Amygdala (tissue), 56 donors: ENCODE results near the gene PLPP1.

Source experiments
- DNase-seq, 56 donors: peaks; one replicate each; lab custom pipeline; 2025; lab: John Stamatoyannopoulos, UW

PLPP1 gene

DNA sequence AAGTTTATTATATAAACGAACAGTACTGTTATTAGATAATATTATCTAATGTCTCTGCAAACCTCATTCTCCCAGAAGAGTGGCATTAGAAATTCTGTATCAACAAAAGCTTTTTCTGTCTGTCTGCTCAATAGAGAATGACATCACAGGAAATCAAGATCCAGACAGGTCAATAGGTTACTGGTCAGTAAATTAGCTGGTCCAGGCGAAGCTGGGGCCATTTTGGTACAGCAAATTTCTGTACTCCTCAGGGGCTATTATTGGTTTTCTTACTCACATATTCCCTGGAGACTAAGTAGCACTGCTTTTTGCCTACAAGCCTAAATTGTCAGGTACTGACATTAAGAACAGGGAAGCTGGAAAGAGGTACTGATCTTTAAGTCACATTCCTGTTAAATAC lies 80.5 kb downstream of the PLPP1 start:
- DNase-seq = no peak

DNA sequence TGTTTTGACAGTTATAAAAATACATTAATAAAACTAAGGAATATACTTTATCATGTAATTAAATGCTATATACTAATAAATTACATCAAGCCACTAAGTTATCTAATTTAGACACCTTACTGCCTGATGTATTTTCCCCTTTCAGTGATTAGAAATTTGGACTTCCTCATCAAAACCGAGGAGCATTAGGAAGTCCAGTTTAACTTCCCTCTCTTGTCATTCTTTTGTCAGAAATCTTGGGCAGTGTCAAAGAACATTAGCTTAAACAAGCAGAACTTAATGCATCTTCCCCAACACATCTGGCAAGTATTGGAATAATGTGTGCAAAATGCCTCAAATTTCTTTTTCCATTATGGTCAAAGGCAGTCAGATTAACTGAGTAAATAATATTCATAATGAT lies 81.6 kb downstream of the PLPP1 start:
- DNase-seq = no peak

DNA sequence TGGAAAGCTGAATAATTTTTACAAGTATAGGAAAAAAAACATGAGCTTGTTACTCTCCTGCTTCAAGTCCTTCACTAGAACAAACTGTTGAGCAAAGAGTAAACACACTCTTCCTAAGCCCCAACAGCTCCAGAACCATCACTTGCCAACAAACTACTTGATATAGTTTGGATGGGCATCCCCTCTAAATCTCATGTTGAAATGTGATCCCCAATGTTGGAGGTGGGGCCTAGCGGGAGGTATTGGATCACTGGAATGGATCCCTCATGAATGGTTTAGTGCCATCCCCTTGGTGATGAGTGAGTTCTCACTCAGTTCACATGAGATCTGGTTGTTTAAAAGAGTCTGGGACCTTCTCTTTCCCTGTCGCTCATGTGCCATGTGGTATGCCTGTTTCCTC lies 82.8 kb downstream of the PLPP1 start:
- DNase-seq = no peak

DNA sequence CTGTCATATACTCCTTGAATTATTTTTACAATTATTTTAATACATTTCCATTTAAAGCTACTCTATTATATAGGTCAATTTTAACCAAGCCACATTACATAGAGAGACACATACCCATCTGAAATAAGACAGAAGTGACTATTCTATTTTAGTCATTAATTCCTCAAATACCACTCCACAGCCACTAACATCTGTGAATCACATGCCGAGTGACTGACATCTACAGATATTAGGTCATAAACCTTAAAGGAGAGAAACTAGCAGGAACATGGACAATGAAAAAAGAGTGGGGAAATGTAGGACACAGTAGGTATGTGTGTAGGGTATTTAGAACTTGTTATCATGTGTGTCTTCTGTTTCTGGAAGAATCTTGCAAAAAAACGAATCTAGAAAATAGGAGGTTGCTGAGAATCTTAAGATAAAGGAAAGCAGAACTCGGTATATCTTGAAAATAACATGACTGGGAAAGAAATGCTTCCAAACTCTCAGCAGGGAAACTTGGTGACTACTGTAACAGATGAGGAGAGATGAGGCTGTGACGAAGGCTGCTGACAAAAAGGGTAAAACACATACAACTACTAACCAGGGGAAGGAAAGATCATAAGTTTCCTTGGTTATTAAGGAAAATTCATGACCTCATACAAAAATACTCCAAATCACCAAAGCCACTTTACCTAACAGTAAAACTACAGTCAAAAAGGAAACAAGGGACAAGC lies 84.6 kb downstream of the PLPP1 start:
- DNase-seq = no peak

DNA sequence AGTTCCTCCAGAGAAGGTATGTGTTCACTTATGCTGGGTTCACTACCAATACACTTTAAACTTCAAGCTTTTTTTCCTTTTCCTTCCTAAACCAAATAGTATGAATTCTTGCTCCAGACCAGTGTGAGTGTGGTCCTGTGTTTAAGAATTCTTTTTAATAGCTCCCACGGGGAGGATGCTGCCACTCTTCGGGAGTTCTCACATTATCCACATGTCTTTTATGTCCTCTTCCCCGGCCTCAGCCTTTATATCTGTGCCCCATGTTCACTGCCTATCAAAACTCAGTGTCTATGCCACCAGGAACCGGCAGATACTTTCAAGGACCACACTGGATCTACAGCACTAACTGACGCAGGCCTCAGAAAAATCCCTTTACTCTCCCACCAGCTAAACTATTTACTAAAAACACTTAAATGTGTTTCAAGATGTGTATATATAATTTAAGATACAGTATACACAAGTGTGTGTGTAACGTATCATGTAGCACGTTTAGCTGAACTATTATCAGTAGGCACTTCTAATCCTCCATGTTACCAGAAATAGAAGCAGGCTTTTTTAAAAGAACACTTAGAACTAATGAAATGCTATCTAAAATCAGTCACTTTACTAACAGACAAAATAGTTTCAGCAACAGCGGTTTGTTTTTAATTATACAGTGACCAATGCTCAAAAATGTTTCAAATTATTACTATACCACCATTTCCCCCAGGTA lies 88.0 kb downstream of the PLPP1 start:
- no peak for DNase-seq

DNA sequence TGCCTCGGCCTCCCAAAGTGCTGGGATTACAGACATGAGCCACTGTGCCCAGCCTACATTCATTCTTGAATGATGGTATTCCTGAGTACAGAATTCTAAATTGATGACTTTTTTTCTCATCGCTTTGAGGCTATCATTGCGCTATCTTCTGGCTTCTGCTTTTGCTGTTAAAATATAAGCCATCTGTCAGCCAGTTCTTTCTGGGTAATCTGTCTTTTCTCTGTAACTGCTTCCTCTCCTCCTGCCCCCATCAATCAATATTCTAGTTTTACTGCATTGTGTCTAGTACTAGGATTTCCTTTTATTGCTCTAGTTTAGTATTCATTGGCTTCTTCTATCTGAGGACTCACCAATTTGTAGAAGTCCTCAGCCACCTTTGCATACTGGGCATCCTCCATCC lies 89.0 kb downstream of the PLPP1 start:
- no peak for DNase-seq

DNA sequence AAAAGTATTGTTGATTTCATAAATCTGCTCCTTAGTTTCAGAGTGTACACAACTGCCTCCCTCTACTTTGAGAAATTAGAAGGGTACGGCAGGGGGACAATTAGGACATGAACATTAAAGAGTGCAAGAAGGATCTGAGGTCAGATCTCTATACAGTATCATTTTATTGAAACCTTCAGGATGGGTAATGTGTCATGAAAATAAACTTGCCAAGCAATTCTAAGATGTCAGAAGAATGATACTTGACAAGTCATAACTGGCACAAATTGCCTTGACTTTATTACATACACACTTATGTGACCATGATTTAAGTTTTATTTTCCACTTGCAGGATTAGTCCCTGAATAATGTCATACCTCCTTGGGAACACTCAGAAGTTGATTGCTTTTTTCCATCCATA lies 92.8 kb downstream of the PLPP1 start:
- no peak for DNase-seq

DNA sequence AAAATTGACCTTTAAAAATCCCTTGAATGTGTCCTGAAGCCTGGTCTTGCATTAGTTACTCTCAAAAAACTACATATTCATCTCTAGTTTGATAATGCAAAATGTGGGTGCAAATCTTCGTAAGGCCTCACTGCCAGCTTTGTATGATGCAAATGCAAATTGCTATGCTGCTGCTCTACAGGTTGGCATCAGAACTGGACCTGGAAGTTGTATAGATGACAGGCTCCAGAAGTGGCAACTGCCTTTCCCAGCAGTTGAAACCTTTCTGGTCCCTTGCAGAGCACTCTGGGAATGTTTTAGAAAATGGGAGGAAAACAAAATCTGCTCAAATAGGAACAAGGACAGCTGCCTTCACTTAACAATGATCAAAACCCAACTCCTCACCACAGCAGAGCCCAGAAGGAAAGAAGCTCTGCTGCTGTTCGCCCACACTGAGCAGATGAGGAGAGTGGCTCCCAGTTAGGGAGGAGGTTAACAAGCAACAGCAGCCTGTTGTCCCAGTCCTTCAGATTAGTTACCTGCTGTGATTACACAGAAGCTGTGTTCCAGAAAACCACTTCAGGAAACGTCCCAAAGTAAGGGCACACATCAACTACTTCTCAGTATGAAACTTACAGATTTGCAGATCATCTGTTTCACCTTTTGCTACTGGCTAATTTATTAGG lies 93.5 kb downstream of the PLPP1 start:
- peak in 2 of 56 donors; percentile 23 to 28 for DNase-seq

DNA sequence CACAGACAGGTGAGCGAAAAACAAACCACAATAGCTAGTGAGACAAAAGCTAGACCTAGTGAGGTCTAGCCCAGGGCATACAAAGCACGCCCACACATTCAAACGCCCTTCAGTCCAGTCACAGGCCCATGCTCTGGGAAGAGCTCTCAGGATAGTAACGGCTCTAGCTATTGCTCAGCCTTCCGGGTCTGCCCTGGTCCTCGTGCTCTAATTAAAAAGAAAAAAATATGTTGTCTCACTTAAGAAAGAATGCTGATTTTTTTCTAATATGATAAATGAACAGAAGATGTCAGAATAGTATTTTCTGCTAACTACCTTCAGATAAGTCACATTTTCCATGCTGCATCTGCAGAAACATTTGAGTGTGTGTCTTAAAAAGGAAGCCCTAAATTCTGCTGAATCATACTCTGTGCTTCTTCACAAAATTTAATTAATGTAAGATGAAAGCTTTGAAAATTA lies 94.5 kb downstream of the PLPP1 start:
- DNase-seq = peak in 4 of 56 donors; percentile 5 to 14 (median 10)

DNA sequence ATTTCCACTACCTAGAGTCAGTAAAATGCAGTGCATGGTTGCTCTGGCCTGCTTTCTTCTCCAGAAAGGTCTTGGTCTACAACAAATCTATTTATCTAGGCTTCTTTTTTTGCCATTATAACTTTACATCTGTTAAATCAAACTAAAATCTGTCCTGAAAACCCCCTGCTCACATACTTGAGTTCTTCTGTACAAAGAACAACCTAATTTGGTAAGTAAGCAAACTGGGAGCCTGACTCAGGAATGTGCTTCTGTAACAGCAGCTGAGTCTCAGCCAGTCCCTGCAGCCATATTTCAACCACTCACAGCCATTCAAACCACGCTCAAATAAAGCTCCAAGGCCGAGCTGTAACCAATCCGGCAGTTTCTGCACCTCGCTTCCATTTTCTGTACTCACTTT lies 95.8 kb downstream of the PLPP1 start:
- DNase-seq = peak in 16 of 56 donors; percentile 4 to 44 (median 22)

DNA sequence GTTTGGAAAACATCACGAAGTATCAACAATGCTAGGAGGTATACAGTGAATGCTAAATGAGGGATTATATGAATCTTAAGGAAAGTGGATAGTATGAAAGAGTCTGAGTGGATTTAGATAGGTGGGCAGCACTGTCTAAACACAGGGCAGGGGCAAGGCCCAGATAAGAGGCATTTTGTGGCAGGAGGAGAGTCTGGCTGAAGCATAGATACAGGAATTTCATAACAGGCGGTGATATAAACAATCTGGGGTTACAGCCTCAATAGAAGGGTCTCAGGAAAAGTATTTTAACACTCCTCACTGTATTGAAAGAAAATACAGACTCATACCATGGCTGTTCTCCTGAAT lies 96.9 kb downstream of the PLPP1 start:
- no peak for DNase-seq

DNA sequence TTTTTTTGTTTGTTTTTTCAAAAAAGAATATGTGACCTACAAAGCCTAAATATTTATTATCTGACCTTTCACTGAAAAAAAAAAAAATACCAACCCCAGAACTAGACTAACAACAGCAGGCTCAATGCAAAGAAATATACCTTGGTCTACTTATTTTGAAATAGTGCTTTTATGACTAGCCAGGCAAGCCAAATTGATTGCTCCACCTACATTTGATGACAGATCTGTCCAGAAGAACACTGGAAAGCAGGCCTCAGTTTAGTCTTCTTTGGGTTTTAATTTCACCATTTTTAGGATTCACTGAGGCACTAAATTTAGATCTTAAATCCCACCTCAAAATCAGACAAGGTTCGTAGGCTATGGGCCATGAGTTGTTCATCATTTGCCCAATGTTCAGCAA lies 97.3 kb downstream of the PLPP1 start:
- DNase-seq = no peak

DNA sequence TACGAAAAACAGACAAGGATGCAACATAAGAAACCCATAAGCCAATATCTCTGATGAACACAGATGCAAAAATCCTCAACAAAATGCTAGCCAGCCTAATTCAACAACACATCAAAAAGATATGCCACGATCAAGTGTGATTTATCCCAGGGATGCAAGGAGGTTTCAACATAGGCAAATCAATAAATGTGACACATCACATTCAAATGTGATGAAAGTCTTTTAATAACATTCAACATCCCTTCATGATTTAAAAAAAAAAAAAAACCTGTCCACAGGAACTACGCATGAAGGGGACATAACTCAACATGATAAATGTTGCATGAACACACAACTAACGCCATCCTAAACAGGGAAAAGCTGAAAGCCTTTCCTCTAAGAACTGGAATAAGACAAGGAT lies 102.2 kb downstream of the PLPP1 start:
- no peak for DNase-seq

DNA sequence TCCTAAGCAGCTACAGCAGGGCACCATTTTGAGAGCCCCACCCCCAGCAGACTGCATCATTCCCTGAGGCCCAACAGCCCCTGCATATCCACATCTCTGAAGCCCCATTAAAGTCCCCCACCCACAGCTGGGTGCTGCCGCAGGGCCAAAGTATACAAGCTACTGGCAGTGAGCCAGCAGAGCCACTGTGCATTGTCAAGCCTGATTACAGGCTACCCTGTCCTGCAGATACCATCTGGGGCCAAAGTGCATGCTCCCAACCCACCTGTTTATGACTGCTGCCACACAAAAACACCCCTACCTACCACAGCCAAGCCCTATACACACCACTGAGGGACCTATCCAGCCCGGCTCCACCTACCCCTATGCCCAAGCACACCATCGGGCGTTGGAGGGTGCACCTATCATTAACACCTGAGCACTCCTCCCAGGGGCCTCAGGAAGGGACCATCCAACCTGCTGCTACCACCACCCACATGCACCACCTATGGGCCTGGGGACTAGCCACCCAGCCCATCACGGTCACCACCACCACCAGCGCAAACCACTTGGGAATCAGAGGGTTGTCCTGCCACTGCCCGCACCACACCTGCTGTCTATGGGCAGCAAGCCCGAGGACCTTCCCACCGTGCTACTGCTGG lies 105.0 kb downstream of the PLPP1 start:
- peak in 6 of 56 donors; percentile 4 to 32 (median 22) for DNase-seq

DNA sequence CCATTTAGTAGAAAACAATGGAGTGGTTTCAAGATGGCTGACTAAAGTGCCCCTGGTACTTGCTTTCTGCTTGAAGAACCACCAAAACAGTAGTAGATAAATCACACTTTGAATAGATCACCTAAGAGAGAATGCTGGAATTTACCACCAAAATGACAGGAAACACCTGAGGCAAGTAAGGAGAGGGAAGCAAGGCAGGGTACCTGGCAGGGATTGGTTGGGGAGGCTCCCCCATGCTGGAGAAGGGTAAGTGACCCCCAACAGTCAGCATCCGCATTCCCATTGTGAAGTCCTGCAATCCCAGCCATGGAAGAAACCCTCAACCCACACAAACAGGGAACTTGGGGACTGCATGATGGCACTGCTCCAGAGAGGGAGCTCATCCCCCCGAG lies 105.5 kb downstream of the PLPP1 start:
- DNase-seq = no peak

DNA sequence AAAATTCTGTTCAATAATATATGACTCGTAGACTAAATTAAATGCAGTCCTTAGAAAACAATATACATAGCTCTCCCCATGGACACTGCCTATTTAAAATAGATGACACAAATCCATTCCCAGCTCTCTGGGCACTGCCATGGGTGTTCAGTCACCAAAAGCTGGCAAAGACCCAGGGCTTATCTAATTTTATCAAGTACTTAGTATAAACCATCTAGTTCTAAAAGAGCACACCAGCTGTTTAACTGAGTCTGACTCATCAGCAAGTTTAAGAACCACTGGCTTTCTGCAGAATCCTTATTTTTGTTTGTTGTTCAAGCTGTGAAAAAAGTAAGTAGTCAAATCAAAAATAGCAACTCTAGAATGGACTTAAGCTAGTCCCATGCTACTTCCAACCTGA lies 107.6 kb downstream of the PLPP1 start:
- DNase-seq = peak in 11 of 56 donors; percentile 2 to 50 (median 23)

DNA sequence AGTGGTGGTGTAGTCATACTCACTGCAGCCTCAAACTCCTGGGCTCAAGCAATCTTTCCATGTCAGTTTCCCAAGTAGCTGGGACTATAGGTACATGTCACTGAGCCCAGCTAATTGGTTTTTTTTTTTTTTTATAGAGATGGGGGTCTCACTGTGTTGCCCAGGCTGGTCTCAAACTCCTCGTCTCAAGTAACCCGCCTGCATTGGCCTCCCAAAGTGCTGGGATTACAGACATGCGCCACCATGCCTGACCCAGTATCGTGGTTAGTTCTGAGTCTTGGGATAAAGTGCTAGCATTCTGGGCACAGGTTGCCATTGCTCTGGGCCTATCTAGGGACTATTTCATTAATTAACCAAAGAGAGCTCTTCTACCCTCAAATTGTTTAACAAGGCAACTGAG lies 108.3 kb downstream of the PLPP1 start:
- no peak for DNase-seq

DNA sequence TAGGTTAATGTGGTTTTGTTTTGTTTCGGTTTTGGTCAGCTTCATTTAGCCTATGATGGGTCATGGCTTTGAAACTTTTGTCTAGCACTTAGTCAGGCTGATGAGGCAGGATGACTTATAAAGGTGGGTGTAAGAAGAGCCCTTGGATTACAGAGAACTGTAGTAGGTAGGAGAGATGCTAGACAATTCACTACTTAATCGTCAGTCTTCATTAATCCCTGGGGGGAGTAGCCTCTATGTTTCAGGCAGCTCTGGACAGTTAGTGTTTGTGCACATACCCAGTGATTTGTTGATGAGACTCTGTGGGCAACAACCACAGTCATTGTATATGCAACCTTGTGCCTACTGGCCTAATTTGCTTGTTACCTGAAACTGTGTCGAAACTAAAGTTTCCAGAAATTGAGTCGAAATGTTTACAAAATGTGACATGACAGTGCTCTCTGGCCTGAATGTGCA lies 113.7 kb downstream of the PLPP1 start:
- DNase-seq = no peak

DNA sequence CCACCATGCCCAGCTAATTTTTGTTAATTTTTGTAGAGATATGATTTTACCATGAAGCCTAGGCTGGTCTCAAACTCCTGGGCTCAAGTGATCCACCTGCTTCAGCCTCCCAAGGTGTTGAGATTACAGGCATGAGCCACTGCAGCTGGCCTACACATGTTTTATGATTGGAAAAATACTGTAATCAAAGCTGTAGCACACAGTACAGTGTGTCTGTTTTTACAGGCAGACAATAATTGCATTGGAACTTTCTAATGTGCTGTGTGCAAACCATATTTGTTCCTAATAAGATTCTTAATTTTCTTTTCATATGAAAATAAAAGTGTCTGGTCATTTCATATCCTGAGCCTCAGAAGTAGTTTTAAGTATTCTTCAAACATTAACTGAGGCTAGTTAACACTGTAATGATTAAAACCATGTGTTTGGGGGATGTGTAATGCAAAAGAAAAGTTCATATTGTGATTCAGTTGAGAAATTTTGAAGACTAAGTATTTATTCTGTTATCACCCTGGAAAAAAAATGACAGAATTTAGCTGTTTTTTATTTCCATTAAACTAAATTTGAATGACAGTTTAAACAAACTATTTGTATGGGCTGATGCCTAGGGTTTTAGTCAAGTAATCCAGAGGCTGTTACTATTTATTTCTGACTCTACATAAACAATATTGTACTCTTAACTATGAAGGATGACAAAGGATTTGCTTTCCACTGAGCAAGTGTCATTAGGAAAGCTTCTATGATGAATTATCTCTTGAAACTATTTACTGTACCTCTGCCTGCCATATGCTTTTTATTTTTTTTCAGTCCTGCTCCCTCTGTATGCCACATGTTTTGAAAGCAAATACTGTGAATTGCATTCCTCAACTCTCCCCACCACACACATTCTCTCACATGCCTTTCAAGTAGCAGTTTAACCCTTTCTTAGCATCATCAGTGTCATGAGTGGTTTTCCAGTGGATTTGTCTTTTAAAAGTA lies 115.5 kb downstream of the PLPP1 start:
- DNase-seq = no peak

DNA sequence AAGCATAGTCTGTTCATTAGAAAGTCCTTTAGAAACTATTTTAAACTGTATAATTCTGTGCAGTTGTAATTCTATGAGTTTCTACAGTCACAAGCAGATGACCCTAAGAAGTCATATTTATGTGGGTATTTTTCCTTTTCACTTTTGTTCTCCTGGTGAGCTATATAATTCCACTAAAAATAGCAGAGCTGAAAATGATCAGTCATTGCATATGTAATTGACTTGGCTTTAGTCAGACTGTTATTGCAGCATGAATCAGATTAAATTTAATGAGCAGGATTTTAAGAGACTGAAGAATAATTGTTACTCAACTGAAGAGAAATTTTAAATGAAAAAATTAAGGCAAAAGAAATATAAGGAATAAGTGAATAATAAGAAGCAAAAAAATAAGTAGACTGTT lies 118.5 kb downstream of the PLPP1 start:
- DNase-seq = no peak
